ENCODE data around the gene ATP6V1G1.

Gene ATP6V1G1

GRCh38 chr9:114602620-114603019 lies 15.1 kb downstream of the ATP6V1G1 start:
- Histone ChIP-seq H3K4ac (ENCODE audit: low read depth, low read length) (no peak overlapping the region), H3K4me1 (ENCODE audit: control insufficient read depth in 1 of 2, insufficient read depth in 2 of 2, low read length in 2 of 2) (peaks cover 7 to 10% of the 10 kb centered on the region in 2 experiments), H3K9ac (ENCODE audit: low read length) (no peak overlapping the region), H2AK5ac (ENCODE audit: low read length) (no peak overlapping the region), H3K27me3 (ENCODE audit: insufficient read depth, low read length) (no peaks in the 10 kb centered on the region), H3K14ac (ENCODE audit: low read length) (no peak overlapping the region), H3K18ac (ENCODE audit: low read length) (no peak overlapping the region), H2BK5ac (ENCODE audit: low read depth, low read length, poor library complexity) (no peak overlapping the region), H4K91ac (ENCODE audit: low read depth, low read length) (no peak overlapping the region), H3K4me3 (ENCODE audit: low read depth, low read length) (no peak overlapping the region), H2BK12ac (ENCODE audit: low read length) (no peak overlapping the region), H3K36me3 (ENCODE audit: control insufficient read depth in 1 of 2, insufficient read depth in 2 of 2, low read length in 2 of 2) (peaks cover 16 to 20% of the 10 kb centered on the region in 2 experiments), H3K27ac (ENCODE audit: low read depth, low read length) (no peak overlapping the region), H2BK120ac (ENCODE audit: insufficient read depth, low read length, poor library complexity) (no peak overlapping the region), H3K79me1 (ENCODE audit: low read length) (peaks cover 2% of the 10 kb centered on the region), H3K79me2 (ENCODE audit: control insufficient read depth, insufficient read depth, low read length, poor library complexity) (no peaks in the 10 kb centered on the region), H3K4me2 (ENCODE audit: low read length) (no peak overlapping the region), H2AFZ (ENCODE audit: insufficient read depth, low read length, poor library complexity) (no peak overlapping the region), H3K23ac (ENCODE audit: low read length) (no peak overlapping the region), H3K9me3 (ENCODE audit: insufficient read depth, low read depth, low read length) (peaks cover 4% of the 10 kb centered on the region), H4K8ac (ENCODE audit: low read depth, low read length) (no peak overlapping the region), H4K12ac (ENCODE audit: low read depth, low read length) (no peak overlapping the region)
- WGBS (ENCODE audit: extremely low coverage, insufficient coverage, insufficient read length): no CpG with 5 or more reads among the region's 5 CpGs
- DNase-seq: no peak

DNA sequence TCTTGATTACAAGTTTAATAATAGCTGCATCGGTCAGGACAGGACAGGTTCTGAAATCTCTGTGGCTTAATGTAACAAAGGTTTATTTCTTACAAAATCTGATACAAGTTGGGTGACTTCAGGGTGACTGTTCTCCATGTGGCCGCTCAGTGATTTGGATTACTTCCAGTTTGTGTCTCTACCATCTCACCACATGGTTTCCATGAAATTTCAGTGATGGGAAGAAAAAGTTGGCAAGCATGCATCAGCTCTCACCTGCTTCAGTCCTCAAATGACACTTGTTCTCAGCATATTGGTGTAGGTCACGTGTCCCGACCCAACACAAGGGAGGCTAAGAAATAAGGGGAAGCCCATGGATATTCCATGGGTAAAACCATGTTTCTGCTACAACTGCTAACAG lies 15.7 kb downstream of the ATP6V1G1 start:
- Histone ChIP-seq H3K36me3 (ENCODE audit: control insufficient read depth in 1 of 2, insufficient read depth in 2 of 2, low read length in 2 of 2) (peaks cover 16 to 19% of the 10 kb centered on the region in 2 experiments), H2BK120ac (ENCODE audit: insufficient read depth, low read length, poor library complexity) (no peak overlapping the region), H3K4me1 (ENCODE audit: control insufficient read depth in 1 of 2, insufficient read depth in 2 of 2, low read length in 2 of 2) (peaks cover 7 to 10% of the 10 kb centered on the region in 2 experiments), H3K79me1 (ENCODE audit: low read length) (peaks cover 2% of the 10 kb centered on the region), H3K14ac (ENCODE audit: low read length) (no peak overlapping the region), H2AK5ac (ENCODE audit: low read length) (no peak overlapping the region), H2BK5ac (ENCODE audit: low read depth, low read length, poor library complexity) (no peak overlapping the region), H4K91ac (ENCODE audit: low read depth, low read length) (no peak overlapping the region), H3K79me2 (ENCODE audit: control insufficient read depth, insufficient read depth, low read length, poor library complexity) (no peaks in the 10 kb centered on the region), H4K12ac (ENCODE audit: low read depth, low read length) (no peak overlapping the region), H3K4ac (ENCODE audit: low read depth, low read length) (no peak overlapping the region), H3K9ac (ENCODE audit: low read length) (no peak overlapping the region), H2AFZ (ENCODE audit: insufficient read depth, low read length, poor library complexity) (no peak overlapping the region), H3K27ac (ENCODE audit: low read depth, low read length) (no peak overlapping the region), H3K4me2 (ENCODE audit: low read length) (no peak overlapping the region), H3K18ac (ENCODE audit: low read length) (no peak overlapping the region), H3K4me3 (ENCODE audit: low read depth, low read length) (no peak overlapping the region), H2BK12ac (ENCODE audit: low read length) (no peak overlapping the region), H4K8ac (ENCODE audit: low read depth, low read length) (no peak overlapping the region), H3K27me3 (ENCODE audit: insufficient read depth, low read length) (no peaks in the 10 kb centered on the region), H3K23ac (ENCODE audit: low read length) (no peak overlapping the region), H3K9me3 (ENCODE audit: insufficient read depth, low read depth, low read length) (peaks cover 4% of the 10 kb centered on the region)
- DNase-seq: no peak
- no CpG with 5 or more reads among the region's 4 CpGs for WGBS (ENCODE audit: extremely low coverage, insufficient coverage, insufficient read length)

DNA sequence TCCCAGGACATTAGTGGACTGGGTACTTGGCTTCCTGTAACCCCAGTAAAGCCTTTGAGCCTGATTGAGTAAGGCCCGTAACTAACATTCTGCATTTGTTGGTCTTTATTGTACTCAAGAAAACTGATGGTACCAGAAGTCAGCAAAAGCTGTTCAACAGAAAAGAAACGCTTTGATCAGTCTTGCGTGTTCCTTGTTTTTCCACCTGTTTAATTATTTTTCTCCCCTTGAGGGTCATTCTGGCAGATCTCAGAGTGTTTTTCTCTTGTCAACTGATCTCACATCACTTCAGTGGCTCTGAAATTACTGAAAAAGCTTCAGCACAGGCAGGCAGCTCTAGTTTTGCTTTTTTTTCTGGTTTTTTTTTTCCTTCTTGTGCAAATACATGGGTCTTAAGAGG lies 17.4 kb downstream of the ATP6V1G1 start:
- H3K9me3 ChIP-seq (ENCODE audit: insufficient read depth, low read depth, low read length): peaks cover 4% of the 10 kb centered on the region
- H3K4ac ChIP-seq (ENCODE audit: low read depth, low read length): no peak overlapping the region
- no peak for DNase-seq
- H2BK12ac ChIP-seq (ENCODE audit: low read length): no peak overlapping the region
- no peak overlapping the region for H2AK5ac ChIP-seq (ENCODE audit: low read length)
- H4K91ac ChIP-seq (ENCODE audit: low read depth, low read length): no peak overlapping the region
- H3K14ac ChIP-seq (ENCODE audit: low read length): no peak overlapping the region
- H4K8ac ChIP-seq (ENCODE audit: low read depth, low read length): no peak overlapping the region
- peaks cover 7 to 10% of the 10 kb centered on the region in 2 experiments for H3K4me1 ChIP-seq (ENCODE audit: control insufficient read depth in 1 of 2, insufficient read depth in 2 of 2, low read length in 2 of 2)
- no peak overlapping the region for H3K9ac ChIP-seq (ENCODE audit: low read length)
- no CpG with 5 or more reads among the region's 3 CpGs for WGBS (ENCODE audit: extremely low coverage, insufficient coverage, insufficient read length)
- H2AFZ ChIP-seq (ENCODE audit: insufficient read depth, low read length, poor library complexity): no peak overlapping the region
- no peak overlapping the region for H3K27ac ChIP-seq (ENCODE audit: low read depth, low read length)
- no peaks in the 10 kb centered on the region for H3K27me3 ChIP-seq (ENCODE audit: insufficient read depth, low read length)
- H3K4me2 ChIP-seq (ENCODE audit: low read length): no peak overlapping the region
- H3K4me3 ChIP-seq (ENCODE audit: low read depth, low read length): no peak overlapping the region
- H2BK5ac ChIP-seq (ENCODE audit: low read depth, low read length, poor library complexity): no peak overlapping the region
- peaks cover 2% of the 10 kb centered on the region for H3K79me1 ChIP-seq (ENCODE audit: low read length)
- H3K36me3 ChIP-seq (ENCODE audit: control insufficient read depth in 1 of 2, insufficient read depth in 2 of 2, low read length in 2 of 2): peaks cover 7 to 8% of the 10 kb centered on the region in 2 experiments
- H2BK120ac ChIP-seq (ENCODE audit: insufficient read depth, low read length, poor library complexity): no peak overlapping the region
- no peak overlapping the region for H3K23ac ChIP-seq (ENCODE audit: low read length)
- no peak overlapping the region for H4K12ac ChIP-seq (ENCODE audit: low read depth, low read length)
- H3K79me2 ChIP-seq (ENCODE audit: control insufficient read depth, insufficient read depth, low read length, poor library complexity): no peaks in the 10 kb centered on the region
- H3K18ac ChIP-seq (ENCODE audit: low read length): no peak overlapping the region

- no peak overlapping the region for H3K4me3 ChIP-seq (ENCODE audit: low read depth, low read length)
- no peaks in the 10 kb centered on the region for H3K79me2 ChIP-seq (ENCODE audit: control insufficient read depth, insufficient read depth, low read length, poor library complexity)
- H3K4me2 ChIP-seq (ENCODE audit: low read length): no peak overlapping the region
- no CpG with 5 or more reads among the region's 7 CpGs for WGBS (ENCODE audit: extremely low coverage, insufficient coverage, insufficient read length)
- H3K79me1 ChIP-seq (ENCODE audit: low read length): peaks cover 5% of the 10 kb centered on the region
- peak overlapping the region; percentile 14 for H3K27ac ChIP-seq (ENCODE audit: low read depth, low read length)
- no peak overlapping the region for H3K23ac ChIP-seq (ENCODE audit: low read length)
- no peaks in the 10 kb centered on the region for H3K27me3 ChIP-seq (ENCODE audit: insufficient read depth, low read length)
- no peak overlapping the region for H2AFZ ChIP-seq (ENCODE audit: insufficient read depth, low read length, poor library complexity)
- no peak overlapping the region for H2AK5ac ChIP-seq (ENCODE audit: low read length)
- H3K4me1 ChIP-seq (ENCODE audit: control insufficient read depth in 1 of 2, insufficient read depth in 2 of 2, low read length in 2 of 2): peaks cover 10 to 13% of the 10 kb centered on the region in 2 experiments
- H4K91ac ChIP-seq (ENCODE audit: low read depth, low read length): no peak overlapping the region
- H3K18ac ChIP-seq (ENCODE audit: low read length): no peak overlapping the region
- H3K36me3 ChIP-seq (ENCODE audit: control insufficient read depth in 1 of 2, insufficient read depth in 2 of 2, low read length in 2 of 2): peaks cover 0 to under 1% of the 10 kb centered on the region in 2 experiments
- no peak overlapping the region for H2BK12ac ChIP-seq (ENCODE audit: low read length)
- H4K12ac ChIP-seq (ENCODE audit: low read depth, low read length): no peak overlapping the region
- H3K4ac ChIP-seq (ENCODE audit: low read depth, low read length): no peak overlapping the region
- peaks cover under 1% of the 10 kb centered on the region for H3K9me3 ChIP-seq (ENCODE audit: insufficient read depth, low read depth, low read length)
- H2BK5ac ChIP-seq (ENCODE audit: low read depth, low read length, poor library complexity): no peak overlapping the region
- no peak overlapping the region for H4K8ac ChIP-seq (ENCODE audit: low read depth, low read length)
- no peak overlapping the region for H3K14ac ChIP-seq (ENCODE audit: low read length)
- H2BK120ac ChIP-seq (ENCODE audit: insufficient read depth, low read length, poor library complexity): no peak overlapping the region
- peak; percentile 94 to 96 for DNase-seq
- H3K9ac ChIP-seq (ENCODE audit: low read length): no peak overlapping the region
Measured at GRCh38 chr9:114606068-114606467, 18.5 kb downstream of the ATP6V1G1 start.

All from trophoblast cell (in vitro differentiated cells and primary cell).